ENCODE data around the gene HSPA1A.
A peak's percentile ranks its signal among the peaks of the same experiment; 100 is the strongest.
"Not testable (repeated sequence)": the region's sequence is repeated elsewhere in the genome, so short reads cannot be mapped to it uniquely, and the experiment has no call there.

Gene HSPA1A

DNA sequence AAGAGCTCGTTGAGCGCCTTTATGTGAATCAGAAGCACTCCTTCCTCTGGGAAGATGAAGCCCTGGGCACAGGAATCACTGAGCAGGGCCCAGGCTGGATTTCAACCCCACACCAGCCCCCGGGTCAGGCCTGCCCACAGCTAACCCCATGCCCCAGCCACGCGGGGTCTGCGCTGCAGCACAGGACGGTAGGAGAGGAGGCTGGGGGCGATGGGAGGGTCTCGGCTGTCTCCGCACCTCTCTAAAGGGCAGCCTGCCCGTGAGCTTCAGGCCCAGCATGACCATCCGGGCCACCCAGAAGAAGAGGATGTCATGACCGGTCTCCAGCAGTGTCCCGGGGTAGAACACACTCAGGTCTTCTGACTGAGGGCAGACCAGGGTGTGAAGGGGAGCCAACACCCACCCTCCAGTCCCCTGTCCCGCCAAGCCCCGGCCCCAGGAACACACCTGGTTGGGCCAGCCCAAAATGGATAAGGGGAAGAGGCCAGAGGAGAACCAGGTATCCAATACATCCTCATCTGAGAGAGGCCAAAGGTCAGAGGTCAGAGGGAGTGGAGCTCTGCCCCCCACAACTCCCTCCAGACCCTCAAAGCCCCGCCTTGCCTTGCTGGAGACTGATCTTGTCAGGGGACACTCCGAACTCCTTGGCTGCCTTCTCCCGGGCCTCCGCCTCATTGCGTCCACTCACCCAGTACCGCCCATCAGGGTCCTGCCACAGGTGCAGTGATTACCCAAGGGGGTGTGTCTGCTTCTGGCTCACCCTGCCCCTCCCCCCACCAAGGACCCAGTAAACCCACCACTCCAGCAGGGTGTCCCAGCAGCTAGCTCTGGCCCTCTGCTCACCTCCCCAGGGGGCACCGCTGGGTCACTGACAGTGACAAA, 33.9 kb upstream of the HSPA1A start:
- no peak for DNase-seq

DNA sequence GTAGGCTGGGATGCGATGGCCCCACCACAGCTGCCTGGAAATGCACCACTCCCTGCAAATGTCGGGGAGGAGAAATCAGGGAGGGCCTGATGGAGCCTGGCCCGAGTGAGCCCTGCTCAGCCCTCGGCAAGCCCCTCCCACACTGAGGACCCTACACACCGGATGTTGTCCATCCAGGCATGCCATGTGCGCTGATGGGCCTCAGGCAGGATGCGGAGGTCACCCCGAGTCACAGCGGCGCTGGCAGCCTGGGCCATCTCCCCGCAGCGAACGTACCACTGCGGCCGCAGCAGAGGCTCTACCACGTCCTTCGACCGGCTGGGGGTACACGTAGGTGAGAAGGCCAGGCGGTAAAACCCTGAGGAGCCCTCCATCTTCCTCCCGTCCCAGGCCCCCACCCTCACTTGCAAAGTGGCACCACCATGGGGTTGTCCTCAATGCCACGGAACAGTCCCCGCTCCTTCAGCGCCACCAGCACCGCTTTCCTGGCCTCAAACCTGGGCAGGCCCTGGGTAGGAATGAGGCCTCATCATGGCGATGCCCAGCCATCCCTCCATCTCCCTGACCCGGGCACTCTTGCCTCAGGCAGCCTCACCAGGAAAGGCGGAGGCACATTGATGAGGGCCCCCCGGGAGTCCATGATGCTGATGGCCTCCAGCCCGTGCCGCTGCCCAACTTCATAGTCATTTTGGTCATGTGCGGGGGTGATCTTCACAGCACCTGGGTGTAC, 33.1 kb upstream of the HSPA1A start:
- DNase-seq = no peak

- DNase-seq = no peak
These were observed 31.0 kb upstream of the HSPA1A start for GRCh38 chr6:31784098-31784925.

DNA sequence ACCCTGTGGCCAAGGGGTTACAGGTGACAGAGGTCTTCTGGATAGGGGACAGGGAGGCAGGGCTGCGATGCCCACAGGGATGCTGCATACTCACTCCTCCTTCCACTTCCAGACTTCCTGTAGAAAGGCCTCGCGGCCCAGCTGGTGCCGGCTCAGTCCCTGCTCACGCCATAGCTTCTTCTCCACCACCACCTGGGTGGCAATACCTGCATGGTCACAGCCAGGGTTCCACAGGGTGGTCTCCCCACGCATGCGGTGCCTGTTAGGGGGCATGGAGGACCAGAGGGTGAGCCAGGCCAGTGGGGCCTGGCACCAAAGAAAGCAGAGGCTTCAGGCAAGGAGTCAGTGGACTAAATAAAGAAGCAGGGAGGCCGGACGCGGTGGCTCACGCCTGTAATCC, 29.9 kb upstream of the HSPA1A start:
- DNase-seq = no peak

DNA sequence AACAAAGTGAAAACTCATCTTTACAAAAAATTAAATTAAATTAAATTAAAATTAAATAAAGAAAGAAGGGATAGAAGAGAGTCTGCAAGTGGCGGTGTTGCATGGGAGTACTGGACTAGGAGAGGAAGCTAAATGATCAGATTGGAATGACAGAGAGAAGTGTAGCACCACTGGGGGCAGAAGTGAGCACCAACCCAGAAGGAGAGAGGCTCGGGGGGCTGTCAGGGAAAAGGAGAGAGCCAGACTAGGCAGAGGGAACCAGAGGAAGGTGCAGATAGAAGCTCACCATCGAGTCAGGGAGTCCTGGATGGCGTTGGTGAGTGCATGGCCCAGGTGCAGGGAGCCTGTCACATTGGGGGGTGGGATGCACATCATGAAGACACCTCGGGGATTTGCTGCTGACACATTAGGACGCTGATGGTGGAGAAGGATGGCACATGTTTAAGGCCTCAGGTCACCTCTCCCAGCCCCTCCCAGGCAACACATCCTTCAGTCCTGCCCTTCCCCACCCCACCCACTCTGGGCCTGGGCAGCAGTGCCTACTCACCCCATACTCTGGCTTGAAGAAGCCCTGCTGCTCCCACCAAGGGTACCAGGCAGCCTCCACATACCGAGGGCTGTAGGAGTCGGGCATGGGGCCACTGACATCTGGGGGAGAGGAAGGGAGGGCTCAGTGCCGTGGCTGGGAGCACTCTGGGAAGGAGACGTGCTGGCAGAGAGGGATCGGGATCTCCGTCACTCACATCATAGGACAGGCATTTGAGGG, 23.8 kb upstream of the HSPA1A start:
- peak in 2 of 3 experiments; percentile 29 to 45 for DNase-seq

DNA sequence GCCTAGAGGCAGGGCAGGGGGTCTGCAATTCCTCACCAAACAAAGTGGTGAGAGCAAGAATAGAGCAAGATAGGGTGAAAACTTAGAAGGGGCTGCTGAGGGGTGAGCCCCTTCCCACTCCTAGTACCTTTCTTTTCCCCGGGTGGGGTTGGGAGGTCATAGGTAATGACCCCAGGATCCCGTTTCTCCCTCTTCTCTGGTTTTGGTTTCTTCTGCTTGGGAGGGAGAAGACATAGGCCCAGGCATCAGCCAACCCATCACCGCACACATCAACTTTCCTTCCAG, 23.3 kb upstream of the HSPA1A start:
- DNase-seq = no peak

DNA sequence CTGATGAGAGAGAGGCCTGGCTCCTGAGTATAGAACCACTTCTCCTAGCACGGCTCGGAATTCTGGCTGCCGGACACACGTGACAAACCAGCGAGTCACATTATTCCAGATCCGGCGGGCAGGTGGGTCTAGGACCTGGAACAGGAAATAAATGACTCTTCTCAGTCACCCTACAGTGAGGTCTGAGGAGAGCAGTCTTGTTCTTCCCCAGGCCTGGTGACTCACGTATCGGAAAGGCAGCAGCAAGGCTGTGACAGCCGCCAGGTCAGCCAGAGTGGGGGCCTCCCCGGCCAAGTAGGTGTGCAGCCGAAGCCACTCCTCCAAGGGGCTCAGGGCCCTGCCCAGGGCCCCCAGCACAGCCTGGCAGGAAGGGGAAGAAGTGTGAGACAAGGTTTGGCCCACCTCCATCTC, 22.6 kb upstream of the HSPA1A start:
- no peak for DNase-seq

DNA sequence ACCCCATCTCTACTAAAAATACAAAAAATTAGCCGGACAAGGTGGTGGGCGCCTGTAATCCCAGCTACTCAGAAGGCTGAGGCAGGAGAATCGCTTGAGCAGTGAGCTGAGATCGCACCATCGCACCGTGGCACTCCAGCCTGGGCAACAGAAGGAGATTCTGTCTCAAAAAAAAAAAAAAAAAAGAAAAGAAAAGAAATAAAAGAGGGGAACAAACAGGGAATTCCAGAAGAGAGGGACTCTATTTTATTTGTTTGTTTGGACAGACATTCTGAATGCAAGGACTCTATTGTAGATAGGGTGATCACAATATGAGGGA, 21.5 kb upstream of the HSPA1A start:
- not testable (repeated sequence) for DNase-seq

DNA sequence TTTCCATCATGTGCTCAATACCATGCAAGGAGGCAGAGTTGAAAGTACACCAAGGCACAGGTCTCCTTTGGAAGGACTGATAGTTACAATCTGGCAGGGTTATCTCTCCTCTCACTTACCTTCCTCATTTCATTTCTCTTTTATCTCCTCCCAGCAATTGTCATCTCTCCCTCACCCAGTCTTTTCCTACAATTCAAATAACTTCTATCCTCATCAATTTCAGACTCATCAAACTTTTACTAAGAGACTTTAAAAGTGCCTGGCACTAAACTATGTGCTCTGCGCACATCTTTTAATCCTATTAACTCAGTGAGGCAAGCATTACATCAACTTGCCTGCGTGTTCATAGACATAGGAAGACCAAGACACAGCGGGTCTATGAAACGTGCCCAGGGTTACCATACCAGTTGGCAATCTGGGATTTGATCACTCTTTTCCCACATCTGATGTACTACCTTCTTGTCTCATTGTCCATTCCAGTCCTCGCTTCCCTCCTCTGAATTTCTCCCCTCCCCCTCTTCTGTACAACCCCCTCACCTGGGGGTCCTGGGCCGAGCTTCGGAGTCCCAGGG, 21.0 kb upstream of the HSPA1A start:
- DNase-seq = peak in 1 of 3 experiments; percentile 5

DNA sequence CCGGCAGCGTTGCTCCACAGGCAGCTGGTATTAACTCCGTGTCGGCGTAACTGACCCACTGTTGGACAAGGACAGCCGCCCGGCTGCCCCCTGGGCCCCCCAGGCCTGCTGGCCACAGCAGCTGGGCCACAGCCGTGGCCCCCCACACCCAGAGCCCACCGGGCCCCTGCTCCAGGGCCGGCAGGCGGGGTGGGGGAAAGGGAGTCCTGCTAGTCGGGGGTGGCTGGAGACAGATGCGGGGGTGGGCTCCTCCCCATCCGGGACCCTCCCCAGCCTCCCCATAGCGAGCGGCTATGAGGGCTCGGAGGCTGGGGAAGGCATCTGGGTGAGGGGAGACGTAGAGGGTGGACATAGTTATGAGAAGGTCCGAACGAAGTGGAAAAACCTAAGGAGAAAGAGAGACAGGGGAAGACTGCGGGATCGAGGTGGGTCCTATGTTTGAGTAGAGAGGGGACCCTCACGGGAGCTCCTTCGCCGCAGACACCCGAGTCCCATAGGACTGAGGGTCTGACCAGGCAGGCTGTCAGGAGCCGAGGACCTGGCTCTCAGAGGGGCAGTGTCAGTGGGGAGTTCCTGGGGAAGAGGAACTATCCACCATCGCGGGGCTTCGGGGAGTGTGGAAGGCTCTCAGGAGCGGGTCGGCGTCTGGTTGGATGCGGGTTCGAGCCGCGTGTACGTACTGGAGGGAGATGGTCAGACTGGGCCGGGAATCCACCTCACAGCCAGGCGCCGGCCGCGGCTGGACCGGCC, 20.3 kb upstream of the HSPA1A start:
- DNase-seq = no peak

DNA sequence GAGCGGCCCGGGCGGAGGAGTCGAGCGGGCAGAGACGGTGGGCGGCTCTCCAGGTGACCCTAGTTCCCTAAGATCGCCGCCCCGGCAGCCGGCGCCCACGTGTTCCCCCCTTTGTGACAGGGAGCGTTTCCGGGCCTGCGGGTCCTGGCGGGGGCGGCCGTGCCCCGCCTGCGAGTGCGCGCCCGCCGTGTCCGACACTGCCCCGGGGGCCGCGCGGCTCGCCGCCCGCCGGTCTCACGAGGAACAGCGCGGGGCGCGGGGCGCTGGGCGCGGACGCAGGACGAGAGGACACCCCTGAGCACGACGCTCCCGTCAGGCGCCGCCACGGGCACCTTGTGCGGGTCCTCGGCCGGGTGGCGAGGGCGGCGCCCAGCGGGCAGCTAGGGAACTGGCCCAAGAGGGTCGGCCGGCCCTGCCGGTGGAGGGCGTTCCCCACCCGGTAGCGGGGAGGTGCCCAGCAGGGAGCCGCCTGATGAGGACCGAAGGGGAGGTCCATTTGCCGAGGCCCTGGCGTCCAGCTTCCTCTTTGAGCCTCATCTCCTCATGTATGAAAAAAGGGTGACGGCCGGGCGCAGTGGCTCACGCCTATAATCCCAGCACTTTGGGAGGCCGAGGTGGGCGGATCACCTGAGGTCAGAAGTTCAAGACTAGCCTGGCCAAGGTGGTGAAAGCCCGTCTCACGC, 19.6 kb upstream of the HSPA1A start, which contains the start of gene VARS1:
Gene VARS1 (minus strand): TSS at position 137 of the 683 bp plus-strand sequence. CDS start 535 bp downstream, outside the sequence.
- peak; percentile 84 to 94 (median 86) for DNase-seq

DNA sequence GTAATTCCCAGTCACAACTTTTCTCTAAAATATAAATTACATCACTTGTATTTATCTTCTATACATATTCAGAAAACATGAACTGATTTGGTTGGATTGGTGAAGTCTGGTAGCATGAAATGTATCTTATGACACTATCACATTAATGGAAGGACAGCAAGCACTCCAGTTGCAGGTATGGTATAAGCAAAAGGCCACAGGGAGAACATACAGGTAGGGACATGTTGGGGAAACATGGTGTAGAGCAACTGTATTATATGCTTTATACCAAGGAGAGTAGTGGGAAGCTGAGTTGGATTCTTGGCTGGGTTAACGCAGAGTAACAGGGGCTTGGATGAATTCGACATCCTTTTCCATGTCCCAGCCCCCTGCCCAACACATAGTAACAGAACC, 18.4 kb upstream of the HSPA1A start:
- DNase-seq = no peak

- no peak for DNase-seq
These were observed 17.8 kb upstream of the HSPA1A start for GRCh38 chr6:31797588-31797987.

DNA sequence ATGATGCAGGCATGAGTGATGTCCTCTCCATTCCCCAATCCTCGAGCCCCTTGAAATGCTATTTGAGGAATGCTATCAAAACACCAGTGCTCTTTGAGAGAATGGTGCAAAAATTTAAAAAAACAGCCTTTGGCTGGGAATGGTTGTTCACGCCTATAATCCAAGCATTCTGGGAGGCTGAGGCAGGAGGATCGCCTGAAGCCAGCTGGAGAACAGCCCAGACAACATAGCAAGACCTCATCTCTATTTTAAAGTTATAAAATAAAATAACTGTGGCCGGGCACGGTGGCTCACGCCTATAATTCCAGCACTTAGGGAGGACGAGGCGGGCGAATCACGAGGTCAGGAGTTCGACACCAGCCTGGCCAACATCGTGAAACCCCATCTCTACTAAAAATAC, 15.6 kb upstream of the HSPA1A start:
- no peak for DNase-seq

DNA sequence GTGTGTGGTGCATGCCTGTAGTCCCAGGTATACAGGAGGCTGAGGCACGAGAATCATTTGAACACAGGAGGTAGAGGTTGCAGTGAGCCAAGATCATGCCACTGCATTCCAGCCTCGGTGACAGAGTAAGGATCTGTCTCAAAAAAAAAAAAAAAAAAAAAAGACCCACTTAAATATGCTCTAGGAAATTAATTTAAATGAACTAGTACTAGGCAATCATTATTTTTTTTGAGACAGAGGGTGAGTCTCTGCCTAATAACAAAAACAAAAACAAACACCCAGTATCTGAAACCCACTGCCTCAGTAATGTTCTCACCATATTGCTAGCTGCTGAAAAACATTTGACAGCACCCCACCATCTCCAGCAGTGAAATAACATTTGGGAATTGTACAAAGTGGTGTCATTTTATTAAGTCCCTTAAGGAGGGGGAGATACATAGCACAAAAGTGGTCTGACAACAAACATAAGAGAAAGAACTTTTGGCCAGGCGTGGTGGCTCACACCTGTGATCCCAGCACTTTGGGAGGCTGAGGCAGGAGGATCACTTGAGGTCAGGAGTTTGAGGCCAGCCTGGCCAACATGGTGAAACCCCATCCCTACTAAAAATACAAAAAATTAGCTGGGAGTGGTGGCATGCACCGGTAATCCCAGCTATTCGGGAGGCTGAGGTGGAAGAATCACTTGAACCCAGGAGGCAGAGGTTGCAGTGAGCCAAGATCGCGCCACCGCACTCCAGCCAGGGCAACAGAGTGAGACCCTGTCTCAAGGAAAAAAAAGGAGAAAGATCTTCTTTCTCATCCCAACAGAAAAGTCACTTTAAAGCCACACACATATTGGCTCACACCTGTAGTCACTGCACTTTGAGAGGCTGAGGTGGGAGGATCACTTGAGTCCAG, 14.1 kb upstream of the HSPA1A start:
- DNase-seq = not testable (repeated sequence)

GRCh38 chr6:31805939-31806469, 9.3 kb upstream of the HSPA1A start:
- DNase-seq = no peak

- DNase-seq = peak; percentile 94 to 98 (median 95)
These were observed 8.7 kb upstream of the HSPA1A start, which contains the start of gene LSM2 for GRCh38 chr6:31806470-31807272. Gene LSM2 (minus strand): TSS chr6:31806966. CDS start chr6:31806757, 209 bp downstream.

- not testable (repeated sequence) for DNase-seq
These were observed 6.7 kb upstream of the HSPA1A start for GRCh38 chr6:31808599-31808998.

DNA sequence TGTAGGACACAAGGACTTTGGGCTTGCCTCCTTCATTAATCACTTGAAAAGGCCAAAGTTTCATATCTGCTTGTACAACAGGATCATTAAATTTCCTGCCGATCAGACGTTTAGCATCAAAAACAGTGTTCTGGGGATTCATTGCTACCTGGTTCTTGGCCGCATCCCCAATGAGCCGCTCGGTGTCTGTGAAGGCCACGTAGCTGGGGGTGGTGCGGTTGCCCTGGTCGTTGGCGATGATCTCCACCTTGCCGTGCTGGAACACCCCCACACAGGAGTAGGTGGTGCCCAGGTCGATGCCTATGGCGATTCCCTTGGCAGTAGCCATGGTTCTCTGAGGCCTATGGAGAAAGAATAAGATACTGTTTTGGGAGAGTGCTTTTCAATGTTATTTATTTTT, 3.7 kb upstream of the HSPA1A start:
- DNase-seq = no peak
